HG03457 (cell line): Measurements from ENCODE around the gene FHOD3.

Experiments
- ATAC-seq: cut with Tn5 transposase; IDR thresholded peaks from one replicate; pipeline ENCODE4 v1.9.1; 2021; ENCODE audit warnings: moderate number of reproducible peaks; ENCODE audit not compliant: unreplicated experiment

Gene FHOD3

GRCh38 chr18:36378205-36378604 is 80.7 kb downstream of the FHOD3 start:
- ATAC-seq, result no peak

- ATAC-seq, result no peak
These were observed 82.0 kb downstream of the FHOD3 start for GRCh38 chr18:36379435-36379984.

- no peak for ATAC-seq
These were observed 82.8 kb downstream of the FHOD3 start for GRCh38 chr18:36380173-36380827.

GRCh38 chr18:36381075-36381474 is 83.6 kb downstream of the FHOD3 start:
- ATAC-seq, result no peak

- no peak for ATAC-seq
These were observed 85.3 kb downstream of the FHOD3 start for GRCh38 chr18:36382854-36383253.

GRCh38 chr18:36386150-36386920 is 88.8 kb downstream of the FHOD3 start:
- no peak for ATAC-seq

- ATAC-seq, result no peak
These were observed 89.8 kb downstream of the FHOD3 start for GRCh38 chr18:36387310-36387709.

GRCh38 chr18:36388310-36388709 is 90.8 kb downstream of the FHOD3 start:
- no peak for ATAC-seq

- ATAC-seq, result no peak
These were observed 91.5 kb downstream of the FHOD3 start for GRCh38 chr18:36389027-36389426.

- no peak for ATAC-seq
These were observed 92.5 kb downstream of the FHOD3 start for GRCh38 chr18:36389811-36390581.

- no peak for ATAC-seq
These were observed 94.1 kb downstream of the FHOD3 start for GRCh38 chr18:36391426-36392145.

- no peak for ATAC-seq
These were observed 94.9 kb downstream of the FHOD3 start for GRCh38 chr18:36392164-36392978.

- ATAC-seq, result no peak
These were observed 95.4 kb downstream of the FHOD3 start for GRCh38 chr18:36392979-36393287.

GRCh38 chr18:36394486-36394885 is 97.0 kb downstream of the FHOD3 start:
- ATAC-seq, result no peak

GRCh38 chr18:36396190-36396589 is 98.7 kb downstream of the FHOD3 start:
- ATAC-seq, result no peak

- no peak for ATAC-seq
These were observed 99.5 kb downstream of the FHOD3 start for GRCh38 chr18:36397033-36397432.

GRCh38 chr18:36398419-36398818 is 100.9 kb downstream of the FHOD3 start:
- ATAC-seq, result no peak

- no peak for ATAC-seq
These were observed 101.5 kb downstream of the FHOD3 start for GRCh38 chr18:36399055-36399454.

GRCh38 chr18:36401462-36401861 is 103.9 kb downstream of the FHOD3 start:
- no peak for ATAC-seq

GRCh38 chr18:36402765-36403396 is 105.4 kb downstream of the FHOD3 start:
- ATAC-seq, result no peak
